ENCODE data around the gene TGFBR3.

TGFBR3 gene

DNA sequence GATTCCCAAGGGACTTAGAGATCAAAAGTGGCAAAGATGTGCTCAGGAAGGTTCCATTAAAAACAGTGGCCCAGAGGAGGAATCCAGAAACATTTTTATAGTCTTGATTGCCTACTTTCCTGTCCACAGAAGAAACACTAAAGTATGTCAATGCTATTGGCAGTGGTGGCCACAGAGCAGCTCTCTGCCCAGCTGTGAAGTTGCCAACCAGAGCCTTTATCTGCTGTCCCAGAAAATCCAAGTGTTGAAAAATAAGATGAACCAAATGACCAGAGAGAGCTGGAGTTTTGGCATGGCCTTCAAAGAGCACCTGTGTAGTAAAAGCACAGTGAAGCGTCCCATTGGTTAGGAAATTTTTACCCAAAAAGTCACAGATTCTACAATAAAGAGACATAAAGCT, 181.2 kb downstream of the TGFBR3 start:
- TF ChIP-seq JUND (IDR thresholded peaks at IDR 0.05; ENCODE audit: low read depth), result no peak
- in situ Hi-C loops (cut with HindIII; ENCODE audit: low pct_unique_long_range_greater_than_20kb, low sequenced_read_pairs), result no loop called here
- DNase-seq (ENCODE audit: low read depth in 1 of 2, low spot score in 1 of 2), result no peak

DNA sequence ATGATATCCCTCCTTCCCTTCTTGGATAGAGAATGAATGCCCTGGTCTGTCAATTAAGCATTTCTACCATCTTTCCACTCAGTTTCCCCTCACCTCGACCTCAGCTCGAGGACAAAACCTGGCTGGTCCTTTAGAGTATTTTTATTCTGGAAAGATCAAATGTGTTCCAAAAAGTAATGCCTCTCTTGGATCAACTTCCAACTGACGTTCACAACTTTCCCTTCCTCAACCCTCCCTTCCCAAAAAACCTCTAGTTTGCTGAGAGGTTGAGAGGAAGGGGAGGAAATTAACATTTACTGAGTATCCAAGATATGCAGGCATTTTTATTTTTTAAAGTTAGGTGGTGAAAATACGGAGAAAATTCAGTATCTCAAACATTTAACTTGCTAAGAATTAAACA, 182.9 kb downstream of the TGFBR3 start:
- no peak for DNase-seq (ENCODE audit: low read depth in 1 of 2, low spot score in 1 of 2)
- in situ Hi-C loops (cut with HindIII; ENCODE audit: low pct_unique_long_range_greater_than_20kb, low sequenced_read_pairs), result no loop called here
- no peak for TF ChIP-seq JUND (IDR thresholded peaks at IDR 0.05; ENCODE audit: low read depth)

DNA sequence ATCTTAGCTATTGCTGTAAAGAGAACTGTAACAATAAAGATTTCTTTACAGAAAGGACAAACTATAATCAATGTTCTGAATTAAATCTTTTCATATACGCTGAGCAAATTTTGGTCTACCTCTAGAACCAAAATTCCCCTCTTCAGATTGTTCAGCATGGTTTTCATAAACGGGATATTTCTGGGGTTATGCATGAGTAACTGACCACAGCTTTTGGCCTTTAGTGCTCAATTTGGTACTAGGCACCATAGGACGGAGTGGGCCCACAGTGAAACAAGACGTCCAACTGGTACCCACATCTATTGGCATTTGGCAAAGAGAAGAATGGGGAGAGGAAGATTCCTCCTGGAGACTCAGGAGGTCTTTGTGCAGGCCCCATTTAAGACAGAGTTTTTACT, 184.5 kb downstream of the TGFBR3 start:
- in situ Hi-C loops (cut with HindIII; ENCODE audit: low pct_unique_long_range_greater_than_20kb, low sequenced_read_pairs), result no loop called here
- no peak for DNase-seq (ENCODE audit: low read depth in 1 of 2, low spot score in 1 of 2)
- TF ChIP-seq JUND (IDR thresholded peaks at IDR 0.05; ENCODE audit: low read depth), result no peak

DNA sequence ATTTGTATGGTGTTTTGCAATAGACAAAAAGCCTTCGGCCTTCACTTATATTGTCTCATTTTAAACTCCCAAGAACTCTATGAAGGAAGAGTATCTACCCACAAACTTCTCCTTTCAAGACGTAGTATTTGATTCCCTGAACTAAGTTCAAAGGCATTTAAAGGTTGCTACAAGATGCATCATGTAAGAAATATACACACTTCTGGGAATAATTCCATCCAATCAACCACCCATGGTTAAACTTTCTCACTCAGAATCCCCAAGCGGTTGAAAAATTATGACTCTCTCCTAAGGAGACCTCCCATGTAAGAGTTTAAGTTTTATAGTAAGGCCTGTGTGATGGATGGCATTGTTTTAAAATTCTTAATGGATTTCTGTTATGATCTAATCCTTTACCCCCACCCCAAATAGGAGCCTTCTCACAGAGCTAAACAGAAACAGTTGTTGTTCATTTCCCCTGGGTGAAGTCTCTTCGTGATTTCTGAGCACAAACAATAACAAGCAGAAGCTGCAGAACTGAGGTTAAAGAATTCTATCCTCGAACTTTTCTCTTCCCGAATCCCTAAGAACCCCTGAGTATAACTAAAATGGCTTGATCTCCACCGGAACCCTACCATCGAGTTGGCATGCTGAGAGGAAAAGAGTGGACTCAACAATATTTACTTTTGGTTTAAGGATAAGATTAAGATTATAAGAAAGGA, 185.0 kb downstream of the TGFBR3 start:
- TF ChIP-seq JUND (IDR thresholded peaks at IDR 0.05; ENCODE audit: low read depth), result no peak
- peak in 1 of 2 experiments; percentile 7 for DNase-seq (ENCODE audit: low read depth in 1 of 2, low spot score in 1 of 2)
- in situ Hi-C loops (cut with HindIII; ENCODE audit: low pct_unique_long_range_greater_than_20kb, low sequenced_read_pairs), result no loop called here

DNA sequence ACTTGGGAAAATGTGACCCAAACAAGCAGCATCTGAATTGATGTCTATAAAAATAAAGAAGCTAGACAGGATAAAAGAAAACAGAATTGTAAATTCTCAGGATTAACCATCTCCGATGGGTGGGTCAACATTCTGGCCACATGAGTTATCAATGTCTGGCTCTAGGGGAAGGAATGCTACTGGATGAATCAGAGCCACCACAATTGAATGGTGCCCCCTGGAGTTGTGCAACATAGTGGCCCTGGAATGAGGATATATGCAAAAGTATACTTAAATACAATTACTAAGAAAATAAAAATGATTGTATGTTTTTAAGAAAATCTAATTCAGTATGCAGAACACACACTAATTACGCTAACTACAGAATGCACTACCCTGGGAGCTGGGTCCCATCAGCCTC, 185.6 kb downstream of the TGFBR3 start:
- in situ Hi-C loops (cut with HindIII; ENCODE audit: low pct_unique_long_range_greater_than_20kb, low sequenced_read_pairs), result no loop called here
- TF ChIP-seq JUND (IDR thresholded peaks at IDR 0.05; ENCODE audit: low read depth), result no peak
- DNase-seq (ENCODE audit: low read depth in 1 of 2, low spot score in 1 of 2), result no peak

DNA sequence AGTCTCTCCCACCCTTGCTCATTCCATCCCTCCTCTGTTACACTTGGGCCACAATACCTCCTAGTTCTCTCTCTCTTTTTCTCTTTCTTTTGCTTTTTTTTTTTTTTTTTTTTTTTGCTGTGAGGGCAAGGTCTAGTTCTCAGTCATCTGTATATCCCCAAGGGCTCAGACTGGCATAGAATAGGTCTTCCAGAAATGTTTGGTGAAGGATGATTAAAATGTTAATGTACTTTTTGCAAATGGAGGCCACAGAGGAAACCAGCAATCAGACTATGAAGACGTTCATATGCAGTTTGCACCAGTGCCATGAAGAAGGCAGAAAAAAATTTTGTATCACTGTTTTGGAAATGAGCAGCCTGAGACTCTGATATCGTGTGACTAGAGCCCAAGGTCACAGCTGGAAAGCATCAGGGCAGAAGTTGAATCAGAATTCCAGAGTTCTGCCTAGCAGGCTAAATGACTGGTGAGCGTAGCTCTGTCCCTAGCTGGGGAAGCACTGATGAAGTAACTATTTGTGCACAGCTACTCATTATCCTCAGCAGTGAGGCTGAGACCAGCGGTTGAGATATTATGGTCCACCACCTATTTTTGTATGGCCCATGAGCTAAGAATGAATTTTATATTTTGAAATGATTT, 186.5 kb downstream of the TGFBR3 start:
- DNase-seq (ENCODE audit: low read depth in 1 of 2, low spot score in 1 of 2), result no peak
- in situ Hi-C loops (cut with HindIII; ENCODE audit: low pct_unique_long_range_greater_than_20kb, low sequenced_read_pairs), result no loop called here
- no peak for TF ChIP-seq JUND (IDR thresholded peaks at IDR 0.05; ENCODE audit: low read depth)

DNA sequence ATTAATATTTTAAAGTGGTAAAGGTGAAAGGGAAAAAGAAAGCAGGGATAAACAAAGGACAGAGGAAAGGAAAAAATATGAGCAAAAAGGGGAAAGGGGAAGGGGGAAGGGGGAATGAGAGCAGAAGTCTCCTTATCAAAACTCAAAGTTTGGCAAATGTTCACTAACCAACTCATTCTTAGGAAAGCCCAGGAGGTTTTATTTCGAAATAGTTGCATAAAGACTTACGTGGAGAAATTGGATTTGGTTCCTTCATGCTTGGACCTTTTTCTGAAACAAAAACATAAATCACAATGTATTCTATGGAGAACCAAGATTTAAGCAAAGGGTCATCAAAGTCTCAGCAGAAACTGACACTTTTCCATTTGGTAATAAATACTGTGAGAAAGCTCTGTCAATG, 188.1 kb downstream of the TGFBR3 start:
- DNase-seq (ENCODE audit: low read depth in 1 of 2, low spot score in 1 of 2), result no peak
- TF ChIP-seq JUND (IDR thresholded peaks at IDR 0.05; ENCODE audit: low read depth), result no peak
- in situ Hi-C loops (cut with HindIII; ENCODE audit: low pct_unique_long_range_greater_than_20kb, low sequenced_read_pairs), result no loop called here

DNA sequence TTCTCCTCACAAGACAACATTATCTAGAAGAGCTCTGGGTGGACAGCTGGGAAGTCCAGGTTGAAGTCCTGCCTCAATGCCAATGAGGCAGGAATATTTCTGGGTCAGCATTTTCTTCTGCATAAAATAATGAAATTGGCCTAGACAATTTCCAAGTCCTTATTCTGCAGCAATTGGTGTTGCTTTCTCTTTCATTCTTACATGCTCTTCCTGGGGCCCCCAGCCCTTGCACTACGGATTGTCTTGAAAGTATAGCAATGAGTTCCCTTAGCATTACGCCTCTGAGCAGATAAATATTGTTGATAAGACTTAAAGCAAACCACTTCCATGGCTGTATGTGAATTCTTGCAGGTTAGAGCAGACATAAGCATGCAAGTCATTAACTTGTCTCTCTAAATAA, 188.5 kb downstream of the TGFBR3 start:
- DNase-seq (ENCODE audit: low read depth in 1 of 2, low spot score in 1 of 2), result no peak
- in situ Hi-C loops (cut with HindIII; ENCODE audit: low pct_unique_long_range_greater_than_20kb, low sequenced_read_pairs), result no loop called here
- TF ChIP-seq JUND (IDR thresholded peaks at IDR 0.05; ENCODE audit: low read depth), result no peak

DNA sequence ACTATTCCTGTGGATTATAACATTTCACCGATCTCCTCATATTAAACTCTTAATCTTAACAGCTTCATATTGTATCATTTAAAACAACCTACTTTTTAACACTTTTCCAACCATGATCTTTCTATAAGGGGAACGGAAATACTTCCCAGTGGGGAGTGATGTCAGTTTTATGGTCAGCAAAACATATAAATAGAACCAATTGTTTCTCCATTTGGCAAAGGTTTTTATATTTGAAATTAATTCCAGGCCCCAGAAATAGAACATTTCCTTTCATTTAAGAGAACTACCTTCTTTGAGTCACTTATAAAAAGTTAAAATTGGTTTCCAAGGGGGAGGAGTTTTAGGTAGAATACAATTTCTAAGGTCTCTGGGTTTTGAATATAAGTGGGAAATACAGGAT, 189.6 kb downstream of the TGFBR3 start:
- no peak for DNase-seq (ENCODE audit: low read depth in 1 of 2, low spot score in 1 of 2)
- in situ Hi-C loops (cut with HindIII; ENCODE audit: low pct_unique_long_range_greater_than_20kb, low sequenced_read_pairs), result no loop called here
- TF ChIP-seq JUND (IDR thresholded peaks at IDR 0.05; ENCODE audit: low read depth), result no peak

DNA sequence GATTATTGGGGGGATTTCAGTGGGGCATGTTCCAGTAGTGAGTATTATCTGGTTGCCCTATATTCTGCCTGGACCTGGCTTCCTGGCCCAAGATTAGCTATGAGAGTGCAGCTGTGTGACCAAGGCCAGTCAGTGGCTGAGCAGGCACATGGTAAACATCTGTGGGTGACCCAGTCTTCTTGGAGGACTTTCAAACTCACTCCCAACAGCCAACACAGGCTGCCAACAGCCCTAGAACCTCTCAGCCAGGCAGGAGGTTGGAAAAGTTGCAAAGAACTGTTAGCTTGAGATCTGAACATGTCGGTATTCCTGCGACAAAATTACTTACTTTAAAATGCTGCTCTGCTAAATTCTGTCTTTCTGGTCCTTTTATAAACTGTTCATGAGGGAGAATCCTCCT, 192.4 kb downstream of the TGFBR3 start:
- no peak for DNase-seq (ENCODE audit: low read depth in 1 of 2, low spot score in 1 of 2)
- TF ChIP-seq JUND (IDR thresholded peaks at IDR 0.05; ENCODE audit: low read depth), result no peak
- in situ Hi-C loops (cut with HindIII; ENCODE audit: low pct_unique_long_range_greater_than_20kb, low sequenced_read_pairs), result no loop called here

DNA sequence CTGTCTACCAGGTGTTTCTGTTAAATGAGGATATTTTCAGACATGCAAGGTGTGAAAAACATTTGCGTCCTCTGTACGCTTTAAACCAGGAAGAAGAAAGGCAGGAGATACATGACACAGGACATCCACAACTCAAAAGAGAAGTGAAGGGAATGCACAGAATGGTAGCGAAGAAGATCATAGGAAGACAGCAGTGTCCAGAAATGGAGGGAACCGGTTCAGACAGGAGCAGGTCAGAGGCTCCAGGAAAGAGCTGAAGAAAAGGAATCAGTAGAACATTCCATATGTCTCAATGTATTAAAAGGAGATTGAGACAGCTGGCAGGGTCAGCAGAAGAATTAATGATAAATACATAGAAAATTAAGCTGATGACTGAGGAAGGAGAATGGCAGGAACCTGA, 194.4 kb downstream of the TGFBR3 start:
- DNase-seq (ENCODE audit: low read depth in 1 of 2, low spot score in 1 of 2), result no peak
- TF ChIP-seq JUND (IDR thresholded peaks at IDR 0.05; ENCODE audit: low read depth), result no peak
- in situ Hi-C loops (cut with HindIII; ENCODE audit: low pct_unique_long_range_greater_than_20kb, low sequenced_read_pairs), result no loop called here

DNA sequence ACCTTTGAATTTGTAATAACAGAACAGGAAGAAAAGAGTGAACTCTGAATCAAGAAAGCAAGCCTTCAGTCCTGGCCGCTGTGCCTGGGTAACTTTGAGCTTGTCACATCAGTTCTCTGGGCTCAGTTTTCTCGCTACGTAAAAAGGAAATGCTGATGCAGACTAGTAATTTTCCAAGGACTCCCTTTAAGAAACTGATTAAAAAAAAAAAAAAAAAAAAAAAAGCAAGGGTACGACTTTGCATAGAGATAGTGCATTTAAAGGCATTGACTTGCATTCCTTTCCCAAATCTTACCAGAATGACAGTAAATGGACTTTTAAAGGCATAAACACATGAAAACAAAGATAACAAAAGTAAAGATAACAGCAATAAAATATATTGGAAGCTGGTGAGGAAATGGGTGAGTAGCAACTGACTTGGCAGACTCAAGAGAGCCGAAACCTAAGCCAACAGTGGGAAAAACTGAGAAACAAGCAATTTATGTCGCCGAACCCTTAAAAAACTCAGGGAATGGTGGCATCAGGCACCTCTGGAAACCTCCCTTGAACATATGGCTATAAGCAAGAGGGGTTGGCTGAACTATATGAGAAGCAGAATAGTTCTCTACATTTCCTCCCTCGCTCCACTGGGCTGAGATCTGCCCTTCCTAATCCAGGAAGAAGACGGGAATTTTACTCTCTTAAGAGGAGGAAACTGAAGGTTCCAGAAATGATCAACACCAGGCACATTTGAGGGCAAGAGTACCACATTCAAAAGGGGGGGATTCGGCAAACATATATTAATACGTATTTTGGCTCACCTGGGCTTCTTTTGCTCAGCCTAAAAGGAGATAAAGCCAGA, 196.1 kb downstream of the TGFBR3 start:
- no peak for DNase-seq (ENCODE audit: low read depth in 1 of 2, low spot score in 1 of 2)
- in situ Hi-C loops (cut with HindIII; ENCODE audit: low pct_unique_long_range_greater_than_20kb, low sequenced_read_pairs), result no loop called here
- no peak for TF ChIP-seq JUND (IDR thresholded peaks at IDR 0.05; ENCODE audit: low read depth)

DNA sequence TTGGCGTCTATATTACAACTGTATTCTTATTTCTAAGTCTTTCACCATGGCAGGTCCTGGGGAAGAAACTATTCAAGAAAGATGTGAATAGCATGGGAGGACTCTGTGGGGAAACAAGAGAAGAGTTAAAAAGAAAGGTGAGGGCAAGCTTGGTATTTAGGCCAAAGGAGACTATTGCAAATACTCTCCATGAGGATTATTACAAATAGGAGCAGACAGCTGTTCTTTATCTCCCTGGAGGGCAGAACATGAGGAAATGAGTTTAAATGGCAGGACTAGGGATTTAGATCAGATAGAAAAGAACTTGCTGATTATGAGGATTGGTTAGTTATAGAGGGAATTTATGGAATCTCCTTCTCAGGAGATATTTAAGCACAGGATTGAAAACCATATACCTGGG, 198.5 kb downstream of the TGFBR3 start:
- in situ Hi-C loops (cut with HindIII; ENCODE audit: low pct_unique_long_range_greater_than_20kb, low sequenced_read_pairs), result no loop called here
- TF ChIP-seq JUND (IDR thresholded peaks at IDR 0.05; ENCODE audit: low read depth), result no peak
- no peak for DNase-seq (ENCODE audit: low read depth in 1 of 2, low spot score in 1 of 2)

Measured in T47D (cell line).